WTC11 (cell line): ENCODE data around the gene BOD1L1. TPM values are rescaled to one million over a fixed set of nuclear protein-coding genes. Genes with fewer than 3 reads are reported as not detected.
A peak's percentile ranks its signal among the peaks of the same experiment; 100 is the strongest.

Experiments used
- ATAC-seq: fragments of 200-7000 bp; cut with Tn5 transposase; 2 replicates; pipeline ENCODE4 v1.10.0; 2021; ENCODE audit warnings: mild to moderate bottlenecking, moderate library complexity
- CTCF ChIA-PET: fragments of 300-600 bp; sonication (Branson Sonifier 250); formaldehyde crosslinking; loops from one replicate; lab custom pipeline; 2021; ENCODE audit warnings: antibody characterized with exemption; lab: Charles Lee
- POLR2A ChIA-PET: fragments of 350-600 bp; sonication (Branson Sonifier 250); formaldehyde crosslinking; loops from one replicate; lab custom pipeline; 2021; ENCODE audit warnings: antibody characterized with exemption; lab: Charles Lee
- DNase-seq: peaks from one replicate; pipeline ENCODE4 v3.0.0; 2021; ENCODE audit warnings: low spot score
- H3K27ac Mint-ChIP-seq: 2 replicates; pipeline ENCODE4 v1.8.0; 2021; ENCODE audit warnings: mixed read lengths
- H3K27me3 Mint-ChIP-seq: 2 replicates; pipeline ENCODE4 v1.8.0; 2021; ENCODE audit warnings: low read depth, mild to moderate bottlenecking, moderate library complexity, mixed read lengths
- H3K36me3 Mint-ChIP-seq: 2 replicates; pipeline ENCODE4 v1.8.0; 2021; ENCODE audit warnings: mixed read lengths
- H3K4me1 Mint-ChIP-seq: 2 replicates; pipeline ENCODE4 v1.8.0; 2022; ENCODE audit warnings: mixed read lengths
- H3K4me3 Mint-ChIP-seq: 2 replicates; pipeline ENCODE4 v1.8.0; 2021; ENCODE audit warnings: mild to moderate bottlenecking, moderate library complexity, mixed read lengths
- H3K9me3 Mint-ChIP-seq: 2 replicates; pipeline ENCODE4 v1.8.0; 2021; ENCODE audit warnings: mixed read lengths
- CBFB ChIP-seq: sonication (generic); formaldehyde crosslinking; IDR thresholded peaks from 2 replicates; pipeline ENCODE4 v1.8.1; 2022; ENCODE audit warnings: mild to moderate bottlenecking, low read depth, missing genetic modification reagents
- GABPB1 ChIP-seq: sonication (generic); formaldehyde crosslinking; IDR thresholded peaks from 2 replicates; pipeline ENCODE4 v1.8.1; 2023; ENCODE audit warnings: mild to moderate bottlenecking, missing genetic modification reagents
- MXD4 ChIP-seq: fragments of 250-450 bp; sonication (Bioruptor Pico); IDR thresholded peaks from 2 replicates; pipeline ENCODE4 v1.8.0; 2021; ENCODE audit warnings: mild to moderate bottlenecking, moderate library complexity, borderline replicate concordance
- NFATC4 ChIP-seq: fragments of 250-450 bp; sonication (Bioruptor Pico); IDR thresholded peaks from 2 replicates; pipeline ENCODE4 v1.9.0; 2021; ENCODE audit warnings: mild to moderate bottlenecking
- RELA ChIP-seq: sonication (generic); formaldehyde crosslinking; IDR thresholded peaks from 2 replicates; pipeline ENCODE4 v1.8.1; 2022; ENCODE audit warnings: missing genetic modification reagents, mild to moderate bottlenecking, borderline replicate concordance
- ZNF317 ChIP-seq: sonication (generic); formaldehyde crosslinking; IDR thresholded peaks from 2 replicates; pipeline ENCODE4 v1.8.1; 2023; ENCODE audit warnings: low read depth, mild to moderate bottlenecking, moderate library complexity, missing genetic modification reagents, borderline replicate concordance
- total RNA-seq: library from RNA; stranded (reverse); gene quantifications from 3 replicates; pipeline ENCODE4 v1.2.3, GENCODE V29; 2021
- TF ChIP-seq, protein P1 (sequence below): sonication (generic); formaldehyde crosslinking; IDR thresholded peaks from 2 replicates; pipeline ENCODE4 v1.8.0; 2022; ENCODE audit warnings: missing genetic modification reagents
- TF ChIP-seq, protein P2 (sequence below): sonication (generic); formaldehyde crosslinking; IDR thresholded peaks from 2 replicates; pipeline ENCODE4 v1.8.0; 2023; ENCODE audit warnings: missing genetic modification reagents, mild to moderate bottlenecking, borderline replicate concordance
- TF ChIP-seq, protein P3 (sequence below): fragments of 250-450 bp; sonication (Bioruptor Pico); IDR thresholded peaks from 2 replicates; pipeline ENCODE4 v1.9.0; 2021; ENCODE audit warnings: mild to moderate bottlenecking
- TF ChIP-seq, protein P4 (sequence below): sonication (generic); formaldehyde crosslinking; IDR thresholded peaks from 2 replicates; pipeline ENCODE4 v1.8.1; 2022; ENCODE audit warnings: missing genetic modification reagents, borderline replicate concordance
- TF ChIP-seq, protein P5 (sequence below): sonication (generic); formaldehyde crosslinking; IDR thresholded peaks from 2 replicates; pipeline ENCODE4 v1.8.1; 2022; ENCODE audit warnings: low read depth, missing genetic modification reagents, borderline replicate concordance

BOD1L1 gene
- total RNA-seq, 1 experiment from 2014 or later: 43.5 TPM

DNA sequence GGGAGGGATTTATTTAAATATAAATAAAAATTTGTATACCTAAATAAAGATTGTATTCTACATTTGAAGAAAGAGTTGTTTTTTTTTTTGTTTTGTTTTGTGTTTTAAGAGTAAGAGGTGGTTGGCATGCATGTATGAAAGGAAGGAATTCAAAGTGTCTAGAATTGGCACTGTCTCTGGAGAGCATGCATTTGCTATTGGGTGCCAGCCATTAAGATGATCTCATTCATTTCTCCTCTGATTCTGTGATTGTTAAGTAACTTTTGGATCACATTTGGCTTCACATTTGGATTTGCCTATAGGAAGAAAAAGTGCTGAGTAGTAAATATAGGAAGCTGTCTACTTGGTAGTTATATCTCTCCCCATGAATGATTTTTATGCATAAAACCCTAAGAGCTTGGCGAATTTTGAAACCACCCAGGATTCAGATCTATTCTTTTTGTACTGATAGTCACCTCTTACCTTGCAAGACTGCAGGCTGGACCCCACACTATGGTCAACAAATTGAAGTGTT is 7.8 kb upstream of the BOD1L1 start (continued):
- TF ChIP-seq, protein P1, sequence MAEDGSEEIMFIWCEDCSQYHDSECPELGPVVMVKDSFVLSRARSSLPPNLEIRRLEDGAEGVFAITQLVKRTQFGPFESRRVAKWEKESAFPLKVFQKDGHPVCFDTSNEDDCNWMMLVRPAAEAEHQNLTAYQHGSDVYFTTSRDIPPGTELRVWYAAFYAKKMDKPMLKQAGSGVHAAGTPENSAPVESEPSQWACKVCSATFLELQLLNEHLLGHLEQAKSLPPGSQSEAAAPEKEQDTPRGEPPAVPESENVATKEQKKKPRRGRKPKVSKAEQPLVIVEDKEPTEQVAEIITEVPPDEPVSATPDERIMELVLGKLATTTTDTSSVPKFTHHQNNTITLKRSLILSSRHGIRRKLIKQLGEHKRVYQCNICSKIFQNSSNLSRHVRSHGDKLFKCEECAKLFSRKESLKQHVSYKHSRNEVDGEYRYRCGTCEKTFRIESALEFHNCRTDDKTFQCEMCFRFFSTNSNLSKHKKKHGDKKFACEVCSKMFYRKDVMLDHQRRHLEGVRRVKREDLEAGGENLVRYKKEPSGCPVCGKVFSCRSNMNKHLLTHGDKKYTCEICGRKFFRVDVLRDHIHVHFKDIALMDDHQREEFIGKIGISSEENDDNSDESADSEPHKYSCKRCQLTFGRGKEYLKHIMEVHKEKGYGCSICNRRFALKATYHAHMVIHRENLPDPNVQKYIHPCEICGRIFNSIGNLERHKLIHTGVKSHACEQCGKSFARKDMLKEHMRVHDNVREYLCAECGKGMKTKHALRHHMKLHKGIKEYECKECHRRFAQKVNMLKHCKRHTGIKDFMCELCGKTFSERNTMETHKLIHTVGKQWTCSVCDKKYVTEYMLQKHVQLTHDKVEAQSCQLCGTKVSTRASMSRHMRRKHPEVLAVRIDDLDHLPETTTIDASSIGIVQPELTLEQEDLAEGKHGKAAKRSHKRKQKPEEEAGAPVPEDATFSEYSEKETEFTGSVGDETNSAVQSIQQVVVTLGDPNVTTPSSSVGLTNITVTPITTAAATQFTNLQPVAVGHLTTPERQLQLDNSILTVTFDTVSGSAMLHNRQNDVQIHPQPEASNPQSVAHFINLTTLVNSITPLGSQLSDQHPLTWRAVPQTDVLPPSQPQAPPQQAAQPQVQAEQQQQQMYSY (CRISPR knock-in tag): no peak
- no peak for TF ChIP-seq RELA
- TF ChIP-seq, protein P2, sequence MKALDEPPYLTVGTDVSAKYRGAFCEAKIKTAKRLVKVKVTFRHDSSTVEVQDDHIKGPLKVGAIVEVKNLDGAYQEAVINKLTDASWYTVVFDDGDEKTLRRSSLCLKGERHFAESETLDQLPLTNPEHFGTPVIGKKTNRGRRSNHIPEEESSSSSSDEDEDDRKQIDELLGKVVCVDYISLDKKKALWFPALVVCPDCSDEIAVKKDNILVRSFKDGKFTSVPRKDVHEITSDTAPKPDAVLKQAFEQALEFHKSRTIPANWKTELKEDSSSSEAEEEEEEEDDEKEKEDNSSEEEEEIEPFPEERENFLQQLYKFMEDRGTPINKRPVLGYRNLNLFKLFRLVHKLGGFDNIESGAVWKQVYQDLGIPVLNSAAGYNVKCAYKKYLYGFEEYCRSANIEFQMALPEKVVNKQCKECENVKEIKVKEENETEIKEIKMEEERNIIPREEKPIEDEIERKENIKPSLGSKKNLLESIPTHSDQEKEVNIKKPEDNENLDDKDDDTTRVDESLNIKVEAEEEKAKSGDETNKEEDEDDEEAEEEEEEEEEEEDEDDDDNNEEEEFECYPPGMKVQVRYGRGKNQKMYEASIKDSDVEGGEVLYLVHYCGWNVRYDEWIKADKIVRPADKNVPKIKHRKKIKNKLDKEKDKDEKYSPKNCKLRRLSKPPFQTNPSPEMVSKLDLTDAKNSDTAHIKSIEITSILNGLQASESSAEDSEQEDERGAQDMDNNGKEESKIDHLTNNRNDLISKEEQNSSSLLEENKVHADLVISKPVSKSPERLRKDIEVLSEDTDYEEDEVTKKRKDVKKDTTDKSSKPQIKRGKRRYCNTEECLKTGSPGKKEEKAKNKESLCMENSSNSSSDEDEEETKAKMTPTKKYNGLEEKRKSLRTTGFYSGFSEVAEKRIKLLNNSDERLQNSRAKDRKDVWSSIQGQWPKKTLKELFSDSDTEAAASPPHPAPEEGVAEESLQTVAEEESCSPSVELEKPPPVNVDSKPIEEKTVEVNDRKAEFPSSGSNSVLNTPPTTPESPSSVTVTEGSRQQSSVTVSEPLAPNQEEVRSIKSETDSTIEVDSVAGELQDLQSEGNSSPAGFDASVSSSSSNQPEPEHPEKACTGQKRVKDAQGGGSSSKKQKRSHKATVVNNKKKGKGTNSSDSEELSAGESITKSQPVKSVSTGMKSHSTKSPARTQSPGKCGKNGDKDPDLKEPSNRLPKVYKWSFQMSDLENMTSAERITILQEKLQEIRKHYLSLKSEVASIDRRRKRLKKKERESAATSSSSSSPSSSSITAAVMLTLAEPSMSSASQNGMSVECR (CRISPR knock-in tag): no peak
- no peak for TF ChIP-seq ZNF317 (CRISPR knock-in tag)

DNA sequence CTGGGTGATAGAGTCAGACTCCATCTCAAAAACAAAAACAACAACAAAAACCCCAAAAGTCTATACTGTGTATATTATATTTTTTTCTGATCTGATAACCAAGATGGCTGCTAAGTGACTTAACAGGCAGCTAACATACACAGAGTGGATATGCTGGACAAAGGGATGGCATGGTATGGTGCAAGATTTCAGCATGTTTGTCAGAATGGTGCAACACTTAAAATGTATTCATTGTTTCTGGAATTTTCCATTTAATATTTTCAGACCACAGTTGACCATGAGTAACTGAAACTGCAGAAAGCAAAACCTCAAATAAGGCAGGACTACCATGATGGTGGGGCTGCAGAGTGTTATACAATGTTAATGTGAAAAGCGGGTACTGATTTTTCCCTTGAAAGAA is 6.1 kb upstream of the BOD1L1 start:
- no peak overlapping the region for H3K4me3 Mint-ChIP-seq
- ChIA-PET CTCF (no interaction called here), POLR2A (no interaction called here)
- TF ChIP-seq, protein P3, sequence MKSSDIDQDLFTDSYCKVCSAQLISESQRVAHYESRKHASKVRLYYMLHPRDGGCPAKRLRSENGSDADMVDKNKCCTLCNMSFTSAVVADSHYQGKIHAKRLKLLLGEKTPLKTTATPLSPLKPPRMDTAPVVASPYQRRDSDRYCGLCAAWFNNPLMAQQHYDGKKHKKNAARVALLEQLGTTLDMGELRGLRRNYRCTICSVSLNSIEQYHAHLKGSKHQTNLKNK: no peak
- no peak for TF ChIP-seq GABPB1 (CRISPR knock-in tag)
- TF ChIP-seq, protein P4, sequence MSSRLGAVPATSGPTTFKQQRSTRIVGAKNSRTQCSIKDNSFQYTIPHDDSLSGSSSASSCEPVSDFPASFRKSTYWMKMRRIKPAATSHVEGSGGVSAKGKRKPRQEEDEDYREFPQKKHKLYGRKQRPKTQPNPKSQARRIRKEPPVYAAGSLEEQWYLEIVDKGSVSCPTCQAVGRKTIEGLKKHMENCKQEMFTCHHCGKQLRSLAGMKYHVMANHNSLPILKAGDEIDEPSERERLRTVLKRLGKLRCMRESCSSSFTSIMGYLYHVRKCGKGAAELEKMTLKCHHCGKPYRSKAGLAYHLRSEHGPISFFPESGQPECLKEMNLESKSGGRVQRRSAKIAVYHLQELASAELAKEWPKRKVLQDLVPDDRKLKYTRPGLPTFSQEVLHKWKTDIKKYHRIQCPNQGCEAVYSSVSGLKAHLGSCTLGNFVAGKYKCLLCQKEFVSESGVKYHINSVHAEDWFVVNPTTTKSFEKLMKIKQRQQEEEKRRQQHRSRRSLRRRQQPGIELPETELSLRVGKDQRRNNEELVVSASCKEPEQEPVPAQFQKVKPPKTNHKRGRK: no peak
- H3K36me3 Mint-ChIP-seq: no peaks in the 10 kb centered on the region
- no peak overlapping the region for H3K27ac Mint-ChIP-seq
- DNase-seq (no peak), ATAC-seq (no peak)
- H3K4me1 Mint-ChIP-seq: no peaks in the 10 kb centered on the region
- H3K9me3 Mint-ChIP-seq: no peaks in the 10 kb centered on the region
- peaks cover 4% of the 10 kb centered on the region for H3K27me3 Mint-ChIP-seq

DNA sequence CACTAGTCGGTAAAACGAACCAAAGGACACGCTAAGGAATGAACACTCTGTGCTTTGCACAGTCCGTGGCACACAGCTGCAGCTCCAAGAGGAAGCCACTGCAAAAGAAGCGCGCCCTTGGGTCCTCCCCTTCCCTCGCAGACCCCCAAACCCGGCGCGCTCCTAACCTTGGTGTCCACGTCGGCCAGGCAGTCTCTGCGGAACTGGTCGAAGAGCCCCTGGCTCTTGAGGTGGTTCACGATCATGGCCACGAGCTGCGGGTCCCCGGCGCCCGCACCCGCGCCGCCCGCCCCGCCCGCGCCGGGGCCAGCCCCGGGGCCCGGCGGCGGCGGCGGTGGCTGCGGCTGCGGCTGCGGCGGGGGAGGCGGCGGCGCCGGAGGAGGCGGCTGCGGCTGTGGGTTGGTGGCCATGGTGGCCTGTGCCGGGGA is 333 bp downstream of the BOD1L1 start:
- ChIA-PET POLR2A (interaction anchor here (1.0 kb wide), 1 partner anchor 13 kb away, joined by 3 read pairs; no protein-coding TSS in a partner anchor), CTCF (interaction anchor here (3.7 kb wide), 1 partner anchor 27 kb away, joined by 23 read pairs; no protein-coding TSS in a partner anchor)
- Mint-ChIP-seq H3K4me1 (peaks cover 8% of the 10 kb centered on the region), H3K27me3 (no peaks in the 10 kb centered on the region; the same call in 1 of the 2 replicates), H3K9me3 (no peaks in the 10 kb centered on the region), H3K36me3 (no peaks in the 10 kb centered on the region), H3K27ac (peak overlapping the region; percentile 52), H3K4me3 (peak overlapping the region; percentile 97)
- DNase-seq: peak; percentile 29
- no peak; the same call in 1 of the 2 replicates for ATAC-seq
- TF ChIP-seq CBFB (CRISPR knock-in tag) (no peak), MXD4 (no peak), NFATC4 (CRISPR knock-in tag) (no peak)
- TF ChIP-seq, protein P5, sequence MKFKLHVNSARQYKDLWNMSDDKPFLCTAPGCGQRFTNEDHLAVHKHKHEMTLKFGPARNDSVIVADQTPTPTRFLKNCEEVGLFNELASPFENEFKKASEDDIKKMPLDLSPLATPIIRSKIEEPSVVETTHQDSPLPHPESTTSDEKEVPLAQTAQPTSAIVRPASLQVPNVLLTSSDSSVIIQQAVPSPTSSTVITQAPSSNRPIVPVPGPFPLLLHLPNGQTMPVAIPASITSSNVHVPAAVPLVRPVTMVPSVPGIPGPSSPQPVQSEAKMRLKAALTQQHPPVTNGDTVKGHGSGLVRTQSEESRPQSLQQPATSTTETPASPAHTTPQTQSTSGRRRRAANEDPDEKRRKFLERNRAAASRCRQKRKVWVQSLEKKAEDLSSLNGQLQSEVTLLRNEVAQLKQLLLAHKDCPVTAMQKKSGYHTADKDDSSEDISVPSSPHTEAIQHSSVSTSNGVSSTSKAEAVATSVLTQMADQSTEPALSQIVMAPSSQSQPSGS: no peak
- TF ChIP-seq, protein P2 (CRISPR knock-in tag): no peak
- TF ChIP-seq, protein P1 (CRISPR knock-in tag): no peak
